OCI-LY3 (cell line): ENCODE data around the gene PAK1.

Experiments used
- CTCF ChIP-seq: fragments of 200-600, 300-600 bp; sonication (generic); IDR thresholded peaks from 2 replicates; pipeline ENCODE4 v1.5.1; 2014; ENCODE audit warnings: antibody characterized with exemption, low read length, low read depth
- EZH2phosphoT487 ChIP-seq: fragments of 200-600 bp; shearing (Covaris generic); IDR thresholded peaks from 2 replicates; pipeline ENCODE4 v1.6.1; 2018; ENCODE audit warnings: antibody characterized with exemption, mixed run types, low read depth

- TF ChIP-seq CTCF (no peak), EZH2phosphoT487 (no peak)
Measured at GRCh38 chr11:77379253-77379652, 94.6 kb downstream of the PAK1 start.
